A549 (cell line): ENCODE results near the gene COL7A1. TPM values are rescaled to one million over a fixed set of nuclear protein-coding genes. Genes with fewer than 3 reads are reported as not detected.

Experiments
- ATAC-seq, 2 experiments: fragments of 200-7000 bp in 1 of 2; fragments of >200 bp in 1 of 2; cut with Nextera tagmentation in 1 of 2; cut with Tn5 transposase in 1 of 2; 3 replicates each; pipeline versions ENCODE4 v1.8.0 to v1.9.1; 2018 to 2020; ENCODE audit warnings: mild to moderate bottlenecking in 1 of 2, moderate library complexity in 1 of 2
- CTCF ChIA-PET: fragments of 300-600 bp; sonication (Branson Sonifier 250); formaldehyde crosslinking; extraction: SDS; loops from one replicate; lab custom pipeline; 2021; ENCODE audit warnings: antibody characterized with exemption, inconsistent platforms; lab: Yijun Ruan, JAX
- POLR2A ChIA-PET: fragments of 350-600 bp; formaldehyde crosslinking; extraction: SDS; loops from one replicate; lab custom pipeline; 2021; ENCODE audit warnings: antibody characterized with exemption, inconsistent platforms; lab: Yijun Ruan, JAX
- DNase-seq, 2 experiments: peaks; one replicate each; pipeline versions ENCODE4 v3.0.0 to v3.0.0-alpha.2; 2011 to 2016; ENCODE audit warnings: low read depth in 1 of 2, low spot score in 1 of 2
- FAIRE-seq: peaks from 2 replicates; lab custom pipeline; 2011; peaks lifted over from hg19 to GRCh38; lab: Jason Lieb, UNC
- H3K27ac ChIP-seq, 2 experiments: fragments of >200 bp; sonication (Bioruptor Twin); formaldehyde crosslinking; 3 replicates each; pipeline ENCODE4 v1.5.1; 2016 to 2017
- H3K4me1 ChIP-seq: fragments of >200 bp; sonication (Bioruptor Twin); formaldehyde crosslinking; 3 replicates; pipeline ENCODE4 v1.6.1; 2016
- H3K4me2 ChIP-seq: fragments of >200 bp; sonication (Bioruptor Twin); formaldehyde crosslinking; 3 replicates; pipeline ENCODE4 v1.6.1; 2016
- H3K4me3 ChIP-seq: fragments of >200 bp; sonication (Bioruptor Twin); formaldehyde crosslinking; 3 replicates; pipeline ENCODE4 v1.5.1; 2016
- H3K9me3 ChIP-seq: fragments of >200 bp; sonication (Bioruptor Twin); formaldehyde crosslinking; 3 replicates; pipeline ENCODE4 v1.6.1; 2016
- ATOH8 ChIP-seq: fragments of 250-450 bp; sonication (Bioruptor Pico); IDR thresholded peaks from 2 replicates; pipeline ENCODE4 v1.5.0; 2020; ENCODE audit warnings: low read depth, mild to moderate bottlenecking, moderate library complexity
- BCL3 ChIP-seq: fragments of >200 bp; sonication (Bioruptor Twin); formaldehyde crosslinking; IDR thresholded peaks from 3 replicates; pipeline ENCODE4 v1.6.1; 2016
- CBX8 ChIP-seq: fragments of 200-600 bp; sonication (generic); IDR thresholded peaks from 2 replicates; pipeline ENCODE4 v1.6.1; 2016
- CEBPB ChIP-seq, 2 experiments: fragments of >200 bp in 1 of 2; sonication (Bioruptor Twin) in 1 of 2; formaldehyde crosslinking in 1 of 2; IDR thresholded peaks; 2 replicates each; pipeline ENCODE4 v1.6.1; 2012 to 2016
- E2F6 ChIP-seq: IDR thresholded peaks from 2 replicates; pipeline ENCODE4 v1.6.1; 2012; ENCODE audit warnings: low read depth, borderline replicate concordance
- EHF ChIP-seq: fragments of 250-450 bp; sonication (Bioruptor Pico); IDR thresholded peaks from 2 replicates; pipeline ENCODE4 v1.5.0; 2020; ENCODE audit warnings: mild to moderate bottlenecking
- EHMT2 ChIP-seq: fragments of 200-600 bp; sonication (generic); IDR thresholded peaks from 2 replicates; pipeline ENCODE4 v1.6.1; 2016; ENCODE audit warnings: antibody characterized with exemption, low read depth, mild to moderate bottlenecking, moderate library complexity
- FOSB ChIP-seq: fragments of 250-450 bp; sonication (Bioruptor Pico); IDR thresholded peaks from 2 replicates; pipeline ENCODE4 v1.5.0; 2020; ENCODE audit warnings: mild to moderate bottlenecking, moderate library complexity
- FOSL2 ChIP-seq, 2 experiments: fragments of 450-650 bp in 1 of 2; fragments of >200 bp in 1 of 2; sonication (Bioruptor Twin) in 1 of 2; formaldehyde crosslinking; IDR thresholded peaks; 2 replicates each; pipeline versions ENCODE4 v1.5.0 to v1.6.1; 2016 to 2020; ENCODE audit warnings: mild to moderate bottlenecking in 1 of 2, moderate library complexity in 1 of 2
- FOXS1 ChIP-seq: fragments of 250-450 bp; sonication (Bioruptor Pico); IDR thresholded peaks from 2 replicates; pipeline ENCODE4 v1.5.0; 2020; ENCODE audit warnings: mild to moderate bottlenecking, moderate library complexity
- HEYL ChIP-seq: fragments of 250-450 bp; sonication (Bioruptor Pico); IDR thresholded peaks from 2 replicates; pipeline ENCODE4 v1.8.0; 2021; ENCODE audit warnings: mild to moderate bottlenecking, moderate library complexity
- HMGXB4 ChIP-seq: fragments of 250-450 bp; sonication (Bioruptor Pico); IDR thresholded peaks from 2 replicates; pipeline ENCODE4 v1.5.0; 2021; ENCODE audit warnings: mild to moderate bottlenecking, moderate library complexity, borderline replicate concordance
- HOXA7 ChIP-seq: fragments of 250-450 bp; sonication (Bioruptor Pico); IDR thresholded peaks from 2 replicates; pipeline ENCODE4 v1.5.0; 2020; ENCODE audit warnings: mild to moderate bottlenecking, moderate library complexity
- HOXB13 ChIP-seq: fragments of 250-450 bp; sonication (Bioruptor Pico); IDR thresholded peaks from 2 replicates; pipeline ENCODE4 v1.5.0; 2020; ENCODE audit warnings: low read depth, mild to moderate bottlenecking, moderate library complexity
- HOXB5 ChIP-seq: fragments of 250-450 bp; sonication (Bioruptor Pico); IDR thresholded peaks from 2 replicates; pipeline ENCODE4 v1.5.0; 2020; ENCODE audit warnings: mild to moderate bottlenecking, moderate library complexity
- KDM1A ChIP-seq: fragments of 200-600 bp; sonication (generic); IDR thresholded peaks from 2 replicates; pipeline ENCODE4 v1.6.1; 2016; ENCODE audit warnings: low read depth, mild to moderate bottlenecking
- KDM5A ChIP-seq: fragments of 200-600 bp; sonication (generic); IDR thresholded peaks from 2 replicates; pipeline ENCODE4 v1.6.1; 2016; ENCODE audit warnings: antibody characterized with exemption, mild to moderate bottlenecking
- MAFK ChIP-seq: fragments of 450-650 bp; IDR thresholded peaks from 2 replicates; pipeline ENCODE4 v1.6.1; 2014; ENCODE audit not compliant: partially characterized antibody
- MAX ChIP-seq: IDR thresholded peaks from 2 replicates; pipeline ENCODE4 v1.6.1; 2012
- MAZ ChIP-seq: fragments of 150-350 bp; IDR thresholded peaks from 2 replicates; pipeline ENCODE4 v1.6.1; 2014; ENCODE audit warnings: antibody characterized with exemption, low read depth, low read length, borderline replicate concordance
- NPAS2 ChIP-seq: fragments of 250-450 bp; sonication (Bioruptor Pico); IDR thresholded peaks from 2 replicates; pipeline ENCODE4 v1.8.0; 2022; ENCODE audit warnings: mild to moderate bottlenecking, moderate library complexity, borderline replicate concordance
- PHF8 ChIP-seq: fragments of 200-600 bp; sonication (generic); IDR thresholded peaks from 2 replicates; pipeline ENCODE4 v1.6.1; 2016; ENCODE audit warnings: low read depth, mild to moderate bottlenecking, antibody characterized with exemption, moderate library complexity, borderline replicate concordance
- POLR2A ChIP-seq: IDR thresholded peaks from 2 replicates; pipeline ENCODE4 v1.6.1; 2012; ENCODE audit warnings: mild to moderate bottlenecking, low read length
- RAD21 ChIP-seq, 2 experiments: fragments of >200 bp in 1 of 2; sonication (Bioruptor Twin) in 1 of 2; formaldehyde crosslinking in 1 of 2; IDR thresholded peaks in 1 of 2; conservative IDR thresholded peaks in 1 of 2; 2 replicates in 1 of 2; 3 replicates in 1 of 2; pipeline ENCODE4 v1.6.1; 2012 to 2018; ENCODE audit warnings: inconsistent platforms in 1 of 2
- RARB ChIP-seq: fragments of 250-450 bp; sonication (Bioruptor Pico); IDR thresholded peaks from 2 replicates; pipeline ENCODE4 v1.8.0; 2021; ENCODE audit warnings: mild to moderate bottlenecking, moderate library complexity
- RCOR1 ChIP-seq: fragments of 150-350 bp; IDR thresholded peaks from 2 replicates; pipeline ENCODE4 v1.6.1; 2014; ENCODE audit warnings: antibody characterized with exemption, low read length, low read depth
- SREBF2 ChIP-seq: fragments of 450-650 bp; IDR thresholded peaks from 2 replicates; pipeline ENCODE4 v1.6.1; 2014; ENCODE audit warnings: mild to moderate bottlenecking, moderate library complexity
- TFCP2L1 ChIP-seq: fragments of 250-450 bp; sonication (Bioruptor Pico); IDR thresholded peaks from 2 replicates; pipeline ENCODE4 v1.5.0; 2021; ENCODE audit warnings: mild to moderate bottlenecking
- TP53 ChIP-seq: fragments of 250-450 bp; sonication (Bioruptor Pico); IDR thresholded peaks from 2 replicates; pipeline ENCODE4 v1.5.0; 2021; ENCODE audit warnings: mild to moderate bottlenecking, moderate library complexity
- ZC3H11A ChIP-seq: fragments of 450-650 bp; IDR thresholded peaks from 2 replicates; pipeline ENCODE4 v1.6.1; 2014; ENCODE audit warnings: antibody characterized with exemption, mild to moderate bottlenecking
- ZNF302 ChIP-seq: fragments of 250-450 bp; sonication (Bioruptor Pico); IDR thresholded peaks from 2 replicates; pipeline ENCODE4 v1.9.0; 2021; ENCODE audit warnings: inconsistent platforms, mild to moderate bottlenecking, moderate library complexity
- ZSCAN20 ChIP-seq: fragments of 250-450 bp; sonication (Bioruptor Pico); IDR thresholded peaks from 2 replicates; pipeline ENCODE4 v1.8.0; 2022; ENCODE audit warnings: mild to moderate bottlenecking, moderate library complexity
- WGBS: methylation state at CpG from one replicate; pipeline ENCODE4 v1.1.6; 2017; ENCODE audit errors: missing lambda C conversion rate; 5-methylcytosine and 5-hydroxymethylcytosine counted together
- polyA plus RNA-seq, 4 experiments: library from polyadenylated mRNA; depleted of rRNA in 3 of 4; stranded (reverse); fragments of >200 nt; fragmentation: RNase III in 1 of 4; extraction: RNeasy Plus Mini Kit Qiagen cat#74134 plus additional on column Dnase treatment in 1 of 4; gene quantifications; 2 replicates in 3 of 4; 3 replicates in 1 of 4; pipeline ENCODE4 v1.2.3, GENCODE V29; 2011 to 2017

COL7A1 gene
- polyA plus RNA-seq, 2 of the 4 experiments (the other 2 are of a cell fraction) = 36.5 to 240 TPM

GRCh38 chr3:48581621-48582481 lies 13.3 kb downstream of the COL7A1 start:
- CTCF ChIA-PET = interaction anchor here (0.7 to 1.5 kb wide), 2 partner anchors 10 to 24 kb away, joined by 3 to 4 read pairs; no protein-coding TSS in a partner anchor
- no peak overlapping the region for H3K4me3 ChIP-seq
- FAIRE-seq = no peak
- no peak overlapping the region for H3K4me2 ChIP-seq
- no peak for TF ChIP-seq EHF (CRISPR knock-in tag)
- no peak for TF ChIP-seq HMGXB4 (CRISPR knock-in tag)
- TF ChIP-seq BCL3 = no peak
- no peak for TF ChIP-seq EHMT2
- TF ChIP-seq HOXA7 (CRISPR knock-in tag) = no peak
- TF ChIP-seq RARB (CRISPR knock-in tag) = no peak
- no peak for TF ChIP-seq HOXB13 (CRISPR knock-in tag)
- TF ChIP-seq KDM1A = no peak
- TF ChIP-seq TP53 (CRISPR knock-in tag) = no peak
- TF ChIP-seq FOXS1 (CRISPR knock-in tag) = no peak
- no peak for TF ChIP-seq PHF8
- TF ChIP-seq ZNF302 (CRISPR knock-in tag) = no peak
- TF ChIP-seq HEYL (CRISPR knock-in tag) = no peak
- no peak for TF ChIP-seq CEBPB (IDR thresholded peaks at IDR 0.05)
- TF ChIP-seq ZC3H11A = no peak
- TF ChIP-seq MAX = no peak
- TF ChIP-seq TFCP2L1 (CRISPR knock-in tag) = no peak
- TF ChIP-seq CBX8 = no peak
- TF ChIP-seq SREBF2 = no peak
- no peak for TF ChIP-seq POLR2A
- TF ChIP-seq, all 56 proteins: peak for 0
- WGBS = 96% methylated on average over 13 of the region's 14 CpGs
- Histone ChIP-seq H3K27ac (no peak overlapping the region), H3K9me3 (no peaks in the 10 kb centered on the region), H3K4me1 (no peaks in the 10 kb centered on the region)
- no peak for DNase-seq
- POLR2A ChIA-PET = no interaction called here
- ATAC-seq = no peak

- POLR2A ChIA-PET = no interaction called here
- H3K4me2 ChIP-seq = no peak overlapping the region
- 100% methylated on average over 2 of the region's 4 CpGs for WGBS
- no peaks in the 10 kb centered on the region for H3K4me1 ChIP-seq
- no peak overlapping the region for H3K4me3 ChIP-seq
- DNase-seq (no peak), FAIRE-seq (no peak), ATAC-seq (no peak)
- H3K27ac ChIP-seq = no peak overlapping the region; a peak in 1 of 6 replicates
- no peaks in the 10 kb centered on the region for H3K9me3 ChIP-seq
- CTCF ChIA-PET = interaction anchor here (0.7 to 0.9 kb wide), 3 partner anchors 10 to 11 kb away, joined by 3 read pairs; no protein-coding TSS in a partner anchor
- TF ChIP-seq MAFK = no peak
- no peak for TF ChIP-seq ZSCAN20
- no peak for TF ChIP-seq RAD21 (conservative IDR thresholded peaks at IDR 0.05 in 1 of 2, IDR thresholded peaks at IDR 0.05 in 1 of 2)
- no peak for TF ChIP-seq FOSL2 (IDR thresholded peaks at IDR 0.05)
- no peak for TF ChIP-seq FOSL2 (CRISPR knock-in tag; IDR thresholded peaks at IDR 0.05)
- TF ChIP-seq EHF (CRISPR knock-in tag) = no peak
- no peak for TF ChIP-seq ATOH8
- no peak for TF ChIP-seq RCOR1
- no peak for TF ChIP-seq ZNF302 (CRISPR knock-in tag)
- no peak for TF ChIP-seq FOSB (CRISPR knock-in tag)
- TF ChIP-seq E2F6 = no peak
- no peak for TF ChIP-seq KDM5A
- TF ChIP-seq HEYL (CRISPR knock-in tag) = no peak
- TF ChIP-seq MAZ = no peak
- no peak for TF ChIP-seq BCL3
- no peak for TF ChIP-seq TP53 (CRISPR knock-in tag)
- TF ChIP-seq NPAS2 (CRISPR knock-in tag) = no peak
- no peak for TF ChIP-seq CBX8
- no peak for TF ChIP-seq HOXB5 (CRISPR knock-in tag)
Measured at GRCh38 chr3:48576647-48577046, 18.5 kb downstream of the COL7A1 start.
